HepG2 (cell line): Measurements from ENCODE around the gene PLEKHA8. TPM values are rescaled to one million over a fixed set of nuclear protein-coding genes. Genes with fewer than 3 reads are reported as not detected.

Source experiments
- GMEB1 ChIP-seq: sonication (generic); formaldehyde crosslinking; IDR thresholded peaks from 2 replicates; pipeline ENCODE4 v1.5.1; 2020; ENCODE audit warnings: missing genetic modification reagents, mild to moderate bottlenecking, borderline replicate concordance
- HMG20A ChIP-seq: IDR thresholded peaks from 2 replicates; pipeline ENCODE4 v1.6.1; 2016; ENCODE audit warnings: borderline replicate concordance
- HMGXB4 ChIP-seq, 2 experiments: sonication (generic) in 1 of 2; formaldehyde crosslinking in 1 of 2; IDR thresholded peaks; 2 replicates each; pipeline versions ENCODE4 v1.4.0 to v1.6.1; 2018 to 2020; ENCODE audit warnings: missing genetic modification reagents in 2 of 2, borderline replicate concordance in 1 of 2, low read depth in 1 of 2, mild to moderate bottlenecking in 1 of 2, missing biosample characterization in 1 of 2
- JUND ChIP-seq: sonication (generic); formaldehyde crosslinking; IDR thresholded peaks from 2 replicates; pipeline ENCODE4 v1.8.0; 2022; ENCODE audit warnings: mild to moderate bottlenecking, missing genetic modification reagents
- KIAA2018 ChIP-seq: sonication (generic); formaldehyde crosslinking; IDR thresholded peaks from 2 replicates; pipeline ENCODE4 v1.5.0; 2020; ENCODE audit warnings: mild to moderate bottlenecking, missing genetic modification reagents, borderline replicate concordance
- NFYB ChIP-seq: sonication (generic); formaldehyde crosslinking; IDR thresholded peaks from 2 replicates; pipeline ENCODE4 v1.4.0; 2020; ENCODE audit warnings: missing genetic modification reagents
- NR2C2 ChIP-seq: sonication (generic); formaldehyde crosslinking; IDR thresholded peaks from 2 replicates; pipeline ENCODE4 v1.4.0; 2020; ENCODE audit warnings: missing genetic modification reagents, mild to moderate bottlenecking, moderate library complexity, borderline replicate concordance
- POLR2G ChIP-seq: fragments of 200-400 bp; formaldehyde crosslinking; IDR thresholded peaks from 2 replicates; pipeline ENCODE4 v1.6.1; 2018; ENCODE audit warnings: mild to moderate bottlenecking, low read depth, low read length, moderate library complexity
- SNAPC5 ChIP-seq: sonication (generic); formaldehyde crosslinking; IDR thresholded peaks from 2 replicates; pipeline ENCODE4 v1.8.1; 2023; ENCODE audit warnings: mild to moderate bottlenecking, missing genetic modification reagents, borderline replicate concordance
- THAP9 ChIP-seq: sonication (generic); formaldehyde crosslinking; IDR thresholded peaks from 2 replicates; pipeline ENCODE4; 2020; ENCODE audit warnings: missing genetic modification reagents, mild to moderate bottlenecking, borderline replicate concordance
- ZBTB38 ChIP-seq: sonication (generic); formaldehyde crosslinking; IDR thresholded peaks from 2 replicates; pipeline ENCODE4 v1.5.1; 2020; ENCODE audit warnings: mild to moderate bottlenecking, missing genetic modification reagents
- ZNF234 ChIP-seq: sonication (generic); formaldehyde crosslinking; conservative IDR thresholded peaks from 2 replicates; pipeline ENCODE4 v1.5.1; 2020; ENCODE audit warnings: mild to moderate bottlenecking, missing genetic modification reagents
- polyA plus RNA-seq, 8 experiments: library from polyadenylated mRNA; depleted of rRNA in 3 of 8; stranded (reverse) in 7 of 8; unstranded in 1 of 8; fragments of >200 nt; fragmentation: Illumina TruSeq in 4 of 8; extraction: Trizol in 4 of 8; gene quantifications; 2 replicates each; pipeline versions ENCODE4 v1.2.1 to v1.2.3, GENCODE V29; 2011 to 2016; ENCODE audit warnings: low read depth in 4 of 8, missing spikeins in 1 of 8, mixed read lengths in 1 of 8; ENCODE audit not compliant: insufficient read depth in 1 of 8
- total RNA-seq, 5 experiments: library from RNA; depleted of rRNA; stranded (reverse); fragments of >200 nt; fragmentation: Illumina TruSeq; extraction: Trizol; gene quantifications; 2 replicates each; pipeline ENCODE4 v1.2.3, GENCODE V29; 2016; ENCODE audit warnings: low read depth in 1 of 5

PLEKHA8 gene
- total and polyA plus RNA-seq, 2 of the 13 experiments (the other 11 are each of a cell fraction or from before 2014, with no cell fraction given): 12.5 to 26.4 TPM

GRCh38 chr7:30136117-30136731 lies 108.0 kb downstream of the PLEKHA8 start (continued):
- TF ChIP-seq KIAA2018 (CRISPR knock-in tag) (no peak), THAP9 (peak; percentile 28; the same call in 1 of the 2 replicates), POLR2G (no peak), SNAPC5 (no peak), HMG20A (CRISPR knock-in tag) (no peak), NFYB (CRISPR knock-in tag) (no peak), ZBTB38 (CRISPR knock-in tag) (peak; percentile 55; the same call in 1 of the 2 replicates), ZNF234 (CRISPR knock-in tag) (no peak), HMGXB4 (CRISPR knock-in tag; IDR thresholded peaks at IDR 0.05; ENCODE audit: borderline replicate concordance in 1 of 2, low read depth in 1 of 2) (0 out of 4 replicates have a peak, but pooled peaks of 1 of the 2 experiments have one; percentile 1), NR2C2 (CRISPR knock-in tag) (no peak), GMEB1 (CRISPR knock-in tag) (no peak), JUND (CRISPR knock-in tag) (no peak)
